Neural crest cell (in vitro differentiated cells): Measurements from ENCODE around the gene ATF7. TPM values are rescaled to one million over a fixed set of nuclear protein-coding genes. Genes with fewer than 3 reads are reported as not detected.

Experiments used
- DNase-seq: peaks from one replicate; pipeline ENCODE4 v3.0.0; 2021; ENCODE audit warnings: low read depth, mixed read lengths, low spot score
- H3K27ac Mint-ChIP-seq: one replicate; pipeline ENCODE4 v1.8.0; 2021; ENCODE audit warnings: mild to moderate bottlenecking, mixed read lengths; ENCODE audit not compliant: unreplicated experiment
- H3K27me3 Mint-ChIP-seq: 2 replicates; pipeline ENCODE4 v1.8.0; 2021; ENCODE audit warnings: low read depth, mild to moderate bottlenecking, mixed read lengths
- H3K36me3 Mint-ChIP-seq: 2 replicates; pipeline ENCODE4 v1.8.0; 2021; ENCODE audit warnings: low read depth, mild to moderate bottlenecking, mixed read lengths
- H3K4me1 Mint-ChIP-seq: 2 replicates; pipeline ENCODE4 v1.8.0; 2021; ENCODE audit warnings: mixed read lengths
- H3K4me3 Mint-ChIP-seq: one replicate; pipeline ENCODE4 v1.8.0; 2021; ENCODE audit warnings: mild to moderate bottlenecking, mixed read lengths
- H3K9me3 Mint-ChIP-seq: 2 replicates; pipeline ENCODE4 v1.8.0; 2021; ENCODE audit warnings: mixed read lengths
- total RNA-seq: library from RNA; stranded (reverse); gene quantifications from 2 replicates; pipeline ENCODE4 v1.2.1, GENCODE V29; 2021
- TF ChIP-seq, protein P1 (sequence below): fragments of 200-600 bp; sonication (generic); conservative IDR thresholded peaks from 2 replicates; pipeline ENCODE4 v1.5.0; 2021; ENCODE audit warnings: antibody characterized with exemption, mild to moderate bottlenecking

The ATF7 gene
- total RNA-seq, 1 donor from 2014 or later: 32.5 TPM

DNA sequence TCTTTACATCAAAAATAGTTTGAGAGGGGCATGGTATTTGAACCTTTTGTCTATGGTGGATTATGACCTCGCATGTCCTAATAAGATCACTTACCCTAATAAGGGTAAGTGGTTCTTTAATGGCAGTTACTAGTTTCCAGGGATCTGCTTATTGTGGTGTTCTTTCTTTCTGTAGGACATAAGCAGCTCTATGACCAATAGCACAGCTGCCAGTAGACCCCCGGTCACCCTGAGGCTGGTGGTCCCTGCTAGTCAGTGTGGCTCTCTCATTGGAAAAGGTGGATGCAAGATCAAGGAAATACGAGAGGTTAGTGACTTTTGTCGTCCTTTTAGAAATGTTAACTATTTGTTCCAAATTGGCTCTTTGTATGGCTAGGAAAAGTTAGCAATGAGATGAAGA is 167.1 kb downstream of the ATF7 start:
- peaks cover 34% of the 10 kb centered on the region for H3K4me1 Mint-ChIP-seq
- peak overlapping the region; percentile 51 for H3K4me3 Mint-ChIP-seq
- H3K27ac Mint-ChIP-seq: no peak overlapping the region

More for the DNA sequence above, 167.1 kb downstream of the ATF7 start:
- Mint-ChIP-seq H3K36me3 (peaks cover 52% of the 10 kb centered on the region), H3K9me3 (no peaks in the 10 kb centered on the region), H3K27me3 (no peaks in the 10 kb centered on the region)
- no peak for DNase-seq
- TF ChIP-seq, protein P1, sequence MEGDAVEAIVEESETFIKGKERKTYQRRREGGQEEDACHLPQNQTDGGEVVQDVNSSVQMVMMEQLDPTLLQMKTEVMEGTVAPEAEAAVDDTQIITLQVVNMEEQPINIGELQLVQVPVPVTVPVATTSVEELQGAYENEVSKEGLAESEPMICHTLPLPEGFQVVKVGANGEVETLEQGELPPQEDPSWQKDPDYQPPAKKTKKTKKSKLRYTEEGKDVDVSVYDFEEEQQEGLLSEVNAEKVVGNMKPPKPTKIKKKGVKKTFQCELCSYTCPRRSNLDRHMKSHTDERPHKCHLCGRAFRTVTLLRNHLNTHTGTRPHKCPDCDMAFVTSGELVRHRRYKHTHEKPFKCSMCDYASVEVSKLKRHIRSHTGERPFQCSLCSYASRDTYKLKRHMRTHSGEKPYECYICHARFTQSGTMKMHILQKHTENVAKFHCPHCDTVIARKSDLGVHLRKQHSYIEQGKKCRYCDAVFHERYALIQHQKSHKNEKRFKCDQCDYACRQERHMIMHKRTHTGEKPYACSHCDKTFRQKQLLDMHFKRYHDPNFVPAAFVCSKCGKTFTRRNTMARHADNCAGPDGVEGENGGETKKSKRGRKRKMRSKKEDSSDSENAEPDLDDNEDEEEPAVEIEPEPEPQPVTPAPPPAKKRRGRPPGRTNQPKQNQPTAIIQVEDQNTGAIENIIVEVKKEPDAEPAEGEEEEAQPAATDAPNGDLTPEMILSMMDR: no peak

Other genes with a start within 250 kb of the ATF7 start
- 88.1 and 96.0 TPM in 2 replicates for gene SP1, start 246.2 kb downstream of the ATF7 start, total RNA-seq
- gene AMHR2, start 202.5 kb downstream of the ATF7 start, total RNA-seq: not detected in 2 replicates
- 82.8 and 89.1 TPM in 2 replicates for gene PRR13, start 184.6 kb downstream of the ATF7 start, total RNA-seq
- 1,351 and 1,375 TPM in 2 replicates for gene PCBP2, start 174.3 kb downstream of the ATF7 start, total RNA-seq
- gene MAP3K12, start 126.9 kb downstream of the ATF7 start, total RNA-seq: 32.9 and 33.0 TPM in 2 replicates
- 66.6 and 73.1 TPM in 2 replicates for gene TARBP2, start 125.1 kb downstream of the ATF7 start, total RNA-seq
- 0.73 TPM in 1 of 2 replicates, not detected in the other for gene NPFF, start 118.9 kb downstream of the ATF7 start, total RNA-seq
- 596 and 603 TPM in 2 replicates for gene ATP5MC2, start 49.7 kb upstream of the ATF7 start, total RNA-seq
- 32.0 and 34.0 TPM in 2 replicates for gene CALCOCO1, start 101.1 kb upstream of the ATF7 start, total RNA-seq
- 0.61 TPM in 1 of 2 replicates, not detected in the other for gene CISTR, start 125.6 kb upstream of the ATF7 start, total RNA-seq